ENCODE data around the gene NAA40.
"Not testable (repeated sequence)": the region's sequence is repeated elsewhere in the genome, so short reads cannot be mapped to it uniquely, and the experiment has no call there.

Gene NAA40

GRCh38 chr11:63958008-63958407, 19.2 kb downstream of the NAA40 start:
- no peak for FAIRE-seq

GRCh38 chr11:63961608-63962412, 23.0 kb downstream of the NAA40 start:
- TF ChIP-seq CTCF (IDR thresholded peaks at IDR 0.05; ENCODE audit: insufficient read depth, missing control alignments), result no peak
- no peak for FAIRE-seq
- no peak for DNase-seq (ENCODE audit: insufficient read length, low spot score)

More at GRCh38 chr11:63958008-63958407, 19.2 kb downstream of the NAA40 start:
- DNase-seq (ENCODE audit: insufficient read length, low spot score), result no peak
- TF ChIP-seq CTCF (IDR thresholded peaks at IDR 0.05; ENCODE audit: insufficient read depth, missing control alignments), result no peak

- DNase-seq (ENCODE audit: insufficient read length, low spot score); FAIRE-seq: not testable (repeated sequence)
Observed at GRCh38 chr11:63963895-63964294, 25.1 kb downstream of the NAA40 start.

GRCh38 chr11:63966444-63966843, 27.6 kb downstream of the NAA40 start:
- DNase-seq (ENCODE audit: insufficient read length, low spot score), result no peak
- no peak for TF ChIP-seq CTCF (IDR thresholded peaks at IDR 0.05; ENCODE audit: insufficient read depth, missing control alignments)
- no peak for FAIRE-seq

- no peak for FAIRE-seq
- DNase-seq (ENCODE audit: insufficient read length, low spot score), result no peak
- no peak for TF ChIP-seq CTCF (IDR thresholded peaks at IDR 0.05; ENCODE audit: insufficient read depth, missing control alignments)
Observed at GRCh38 chr11:63969461-63969860, 30.7 kb downstream of the NAA40 start.

- TF ChIP-seq CTCF (IDR thresholded peaks at IDR 0.05; ENCODE audit: insufficient read depth, missing control alignments), result no peak
- DNase-seq (ENCODE audit: insufficient read length, low spot score) (no peak), FAIRE-seq (no peak)
Observed at GRCh38 chr11:63970902-63971301, 32.1 kb downstream of the NAA40 start.

GRCh38 chr11:63973912-63974258, 35.1 kb downstream of the NAA40 start:
- FAIRE-seq; DNase-seq (ENCODE audit: insufficient read length, low spot score): not testable (repeated sequence)

- no peak for TF ChIP-seq CTCF (IDR thresholded peaks at IDR 0.05; ENCODE audit: insufficient read depth, missing control alignments)
- peak; percentile 70 for FAIRE-seq
- peak; percentile 88 for DNase-seq (ENCODE audit: insufficient read length, low spot score)
Observed at GRCh38 chr11:63974259-63975143, 35.7 kb downstream of the NAA40 start, which contains the start of gene COX8A. Gene COX8A, plus strand, starts transcription at chr11:63974620. Its CDS starts 61 bp downstream, at chr11:63974681.

All from D721Med (cell line).